HepG2 (cell line): ENCODE results near the gene CES3. TPM values are rescaled to one million over a fixed set of nuclear protein-coding genes. Genes with fewer than 3 reads are reported as not detected.

Experiments used
- CCAR2 ChIP-seq: fragments of 200-400 bp; formaldehyde crosslinking; optimal IDR thresholded peaks from 2 replicates; pipeline ENCODE3; 2018; ENCODE audit warnings: low read depth, mild to moderate bottlenecking, low read length, moderate library complexity
- HMGA1 ChIP-seq: sonication (generic); formaldehyde crosslinking; conservative IDR thresholded peaks from 2 replicates; pipeline ENCODE4 v1.4.0; 2020; ENCODE audit warnings: missing genetic modification reagents
- MTA1 ChIP-seq: sonication (generic); formaldehyde crosslinking; IDR thresholded peaks from 2 replicates; pipeline ENCODE4 v1.4.0; 2020; ENCODE audit warnings: missing genetic modification reagents, mild to moderate bottlenecking, borderline replicate concordance
- NR2F6 ChIP-seq, 2 experiments: IDR thresholded peaks; 2 replicates each; pipeline ENCODE4 v1.6.1; 2016; ENCODE audit warnings: antibody characterized with exemption in 1 of 2, mild to moderate bottlenecking in 1 of 2
- SMARCC2 ChIP-seq: fragments of 450-650 bp; IDR thresholded peaks from 2 replicates; pipeline ENCODE4 v1.6.1; 2017; ENCODE audit warnings: antibody characterized with exemption, mild to moderate bottlenecking
- YEATS4 ChIP-seq: sonication (generic); formaldehyde crosslinking; IDR thresholded peaks from 2 replicates; pipeline ENCODE4 v1.4.0; 2020; ENCODE audit warnings: missing genetic modification reagents, borderline replicate concordance
- ZIK1 ChIP-seq: sonication (generic); formaldehyde crosslinking; IDR thresholded peaks from 2 replicates; pipeline ENCODE4 v1.5.0; 2020; ENCODE audit warnings: mild to moderate bottlenecking, low read depth, missing genetic modification reagents, borderline replicate concordance
- ZNF33A ChIP-seq: sonication (generic); formaldehyde crosslinking; IDR thresholded peaks from 2 replicates; pipeline ENCODE4 v1.5.1; 2020; ENCODE audit warnings: missing genetic modification reagents, mild to moderate bottlenecking, moderate library complexity, borderline replicate concordance
- ZNF484 ChIP-seq: sonication (generic); formaldehyde crosslinking; IDR thresholded peaks from 2 replicates; pipeline ENCODE4 v1.5.1; 2020; ENCODE audit warnings: mild to moderate bottlenecking, low read depth, missing genetic modification reagents, borderline replicate concordance
- ZNF577 ChIP-seq: sonication (generic); formaldehyde crosslinking; IDR thresholded peaks from 2 replicates; pipeline ENCODE4 v1.4.0; 2020; ENCODE audit warnings: mild to moderate bottlenecking, low read depth, missing genetic modification reagents, borderline replicate concordance
- ZNF605 ChIP-seq: sonication (generic); formaldehyde crosslinking; IDR thresholded peaks from 2 replicates; pipeline ENCODE4 v1.8.0; 2022; ENCODE audit warnings: mild to moderate bottlenecking, missing genetic modification reagents
- ZNF678 ChIP-seq: sonication (generic); formaldehyde crosslinking; IDR thresholded peaks from 2 replicates; pipeline ENCODE4 v1.4.0; 2020; ENCODE audit warnings: mild to moderate bottlenecking, missing genetic modification reagents
- ZSCAN31 ChIP-seq: sonication (generic); formaldehyde crosslinking; IDR thresholded peaks from 2 replicates; pipeline ENCODE4 v1.5.0; 2020; ENCODE audit warnings: low read depth, mild to moderate bottlenecking, missing genetic modification reagents
- ZZZ3 ChIP-seq: sonication (generic); formaldehyde crosslinking; IDR thresholded peaks from 2 replicates; pipeline ENCODE4 v1.4.0; 2020; ENCODE audit warnings: missing genetic modification reagents, mild to moderate bottlenecking, borderline replicate concordance
- polyA plus RNA-seq, 8 experiments: library from polyadenylated mRNA; depleted of rRNA in 3 of 8; stranded (reverse) in 7 of 8; unstranded in 1 of 8; fragments of >200 nt; fragmentation: Illumina TruSeq in 4 of 8; extraction: Trizol in 4 of 8; gene quantifications; 2 replicates each; pipeline versions ENCODE4 v1.2.1 to v1.2.3, GENCODE V29; 2011 to 2016; ENCODE audit warnings: low read depth in 4 of 8, missing spikeins in 1 of 8, mixed read lengths in 1 of 8; ENCODE audit not compliant: insufficient read depth in 1 of 8
- total RNA-seq, 5 experiments: library from RNA; depleted of rRNA; stranded (reverse); fragments of >200 nt; fragmentation: Illumina TruSeq; extraction: Trizol; gene quantifications; 2 replicates each; pipeline ENCODE4 v1.2.3, GENCODE V29; 2016; ENCODE audit warnings: low read depth in 1 of 5
- TF ChIP-seq, protein P1 (sequence below), 2 experiments: fragments of 450-650 bp in 1 of 2; sonication (generic) in 1 of 2; formaldehyde crosslinking; IDR thresholded peaks; 2 replicates each; pipeline versions ENCODE4 v1.5.0 to v1.8.0; 2020 to 2022; ENCODE audit warnings: mild to moderate bottlenecking in 1 of 2, missing genetic modification reagents in 1 of 2
- TF ChIP-seq, protein P2 (sequence below): sonication (generic); formaldehyde crosslinking; IDR thresholded peaks from 2 replicates; pipeline ENCODE4 v1.5.0; 2020; ENCODE audit warnings: missing genetic modification reagents
- TF ChIP-seq, protein P3 (sequence below): sonication (generic); formaldehyde crosslinking; IDR thresholded peaks from 2 replicates; pipeline ENCODE4 v1.4.0; 2020; ENCODE audit warnings: missing genetic modification reagents
- TF ChIP-seq, protein P4 (sequence below): IDR thresholded peaks from 2 replicates; pipeline ENCODE4 v1.6.1; 2018; ENCODE audit warnings: missing genetic modification reagents
- TF ChIP-seq, protein P5 (sequence below): IDR thresholded peaks from 2 replicates; pipeline ENCODE4 v1.6.1; 2016
- TF ChIP-seq, protein P6 (sequence below): sonication (generic); formaldehyde crosslinking; IDR thresholded peaks from 2 replicates; pipeline ENCODE4 v1.5.0; 2020; ENCODE audit warnings: missing genetic modification reagents

The CES3 gene
- total and polyA plus RNA-seq, 2 of the 13 experiments (the other 11 are each of a cell fraction or from before 2014, with no cell fraction given): 6.6 to 17.4 TPM

DNA sequence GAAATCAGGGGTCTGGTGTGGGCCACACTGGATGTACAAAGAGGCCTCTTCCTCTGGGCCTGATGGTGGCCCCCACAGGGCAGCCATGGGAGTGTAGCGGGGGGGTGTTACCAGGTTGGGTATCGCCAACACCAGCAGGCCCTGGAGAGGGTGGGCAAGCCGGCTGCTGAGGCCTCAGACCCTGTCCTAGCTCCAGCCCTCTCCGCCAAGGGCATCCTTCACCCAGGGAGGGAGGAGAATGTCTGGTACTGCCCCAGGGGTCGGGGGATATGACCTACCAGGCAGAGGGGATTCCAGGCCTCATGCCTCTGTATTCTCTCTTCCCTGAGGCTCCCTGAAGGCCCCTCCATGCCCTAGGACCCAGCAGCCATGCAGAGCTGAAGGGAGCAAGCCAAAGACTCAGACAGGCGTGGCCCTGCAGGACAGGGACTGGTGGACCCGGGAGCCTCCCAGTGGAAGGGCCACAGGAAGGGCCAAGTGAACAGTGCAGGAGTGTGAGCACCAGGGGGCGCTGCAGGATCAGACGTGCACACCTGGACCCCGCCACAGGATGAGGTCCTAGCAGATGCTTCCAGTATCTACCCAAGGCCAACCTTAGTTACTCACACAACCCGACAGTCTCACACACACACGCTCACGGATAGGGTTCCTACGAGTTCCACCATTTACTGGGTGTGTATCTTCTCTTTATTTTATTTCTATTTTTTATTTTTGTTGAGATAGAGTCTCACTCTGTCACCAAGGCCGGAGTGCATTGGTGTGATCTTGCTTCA is 16.5 kb downstream of the CES3 start (continued):
- TF ChIP-seq, protein P1, sequence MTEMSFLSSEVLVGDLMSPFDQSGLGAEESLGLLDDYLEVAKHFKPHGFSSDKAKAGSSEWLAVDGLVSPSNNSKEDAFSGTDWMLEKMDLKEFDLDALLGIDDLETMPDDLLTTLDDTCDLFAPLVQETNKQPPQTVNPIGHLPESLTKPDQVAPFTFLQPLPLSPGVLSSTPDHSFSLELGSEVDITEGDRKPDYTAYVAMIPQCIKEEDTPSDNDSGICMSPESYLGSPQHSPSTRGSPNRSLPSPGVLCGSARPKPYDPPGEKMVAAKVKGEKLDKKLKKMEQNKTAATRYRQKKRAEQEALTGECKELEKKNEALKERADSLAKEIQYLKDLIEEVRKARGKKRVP (CRISPR knock-in tag; IDR thresholded peaks at IDR 0.05): no peak
- TF ChIP-seq YEATS4 (CRISPR knock-in tag) (no peak), ZSCAN31 (CRISPR knock-in tag) (peak; percentile 74), ZZZ3 (CRISPR knock-in tag) (peak; percentile 56; the same call in 1 of the 2 replicates), SMARCC2 (no peak), ZNF605 (CRISPR knock-in tag) (peak; percentile 87; the same call in 1 of the 2 replicates), ZIK1 (CRISPR knock-in tag) (no peak), ZNF577 (CRISPR knock-in tag) (no peak), ZNF678 (CRISPR knock-in tag) (no peak), ZNF33A (CRISPR knock-in tag) (no peak), HMGA1 (CRISPR knock-in tag) (no peak; the same call in 1 of the 2 replicates), MTA1 (CRISPR knock-in tag) (no peak), ZNF484 (CRISPR knock-in tag) (no peak), CCAR2 (no peak), NR2F6 (IDR thresholded peaks at IDR 0.05) (no peak), NR2F6 (CRISPR knock-in tag; IDR thresholded peaks at IDR 0.05) (peak; percentile 55; the same call in 1 of the 2 replicates)
- TF ChIP-seq, protein P2, sequence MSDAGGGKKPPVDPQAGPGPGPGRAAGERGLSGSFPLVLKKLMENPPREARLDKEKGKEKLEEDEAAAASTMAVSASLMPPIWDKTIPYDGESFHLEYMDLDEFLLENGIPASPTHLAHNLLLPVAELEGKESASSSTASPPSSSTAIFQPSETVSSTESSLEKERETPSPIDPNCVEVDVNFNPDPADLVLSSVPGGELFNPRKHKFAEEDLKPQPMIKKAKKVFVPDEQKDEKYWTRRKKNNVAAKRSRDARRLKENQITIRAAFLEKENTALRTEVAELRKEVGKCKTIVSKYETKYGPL (CRISPR knock-in tag): no peak
- TF ChIP-seq, protein P3, sequence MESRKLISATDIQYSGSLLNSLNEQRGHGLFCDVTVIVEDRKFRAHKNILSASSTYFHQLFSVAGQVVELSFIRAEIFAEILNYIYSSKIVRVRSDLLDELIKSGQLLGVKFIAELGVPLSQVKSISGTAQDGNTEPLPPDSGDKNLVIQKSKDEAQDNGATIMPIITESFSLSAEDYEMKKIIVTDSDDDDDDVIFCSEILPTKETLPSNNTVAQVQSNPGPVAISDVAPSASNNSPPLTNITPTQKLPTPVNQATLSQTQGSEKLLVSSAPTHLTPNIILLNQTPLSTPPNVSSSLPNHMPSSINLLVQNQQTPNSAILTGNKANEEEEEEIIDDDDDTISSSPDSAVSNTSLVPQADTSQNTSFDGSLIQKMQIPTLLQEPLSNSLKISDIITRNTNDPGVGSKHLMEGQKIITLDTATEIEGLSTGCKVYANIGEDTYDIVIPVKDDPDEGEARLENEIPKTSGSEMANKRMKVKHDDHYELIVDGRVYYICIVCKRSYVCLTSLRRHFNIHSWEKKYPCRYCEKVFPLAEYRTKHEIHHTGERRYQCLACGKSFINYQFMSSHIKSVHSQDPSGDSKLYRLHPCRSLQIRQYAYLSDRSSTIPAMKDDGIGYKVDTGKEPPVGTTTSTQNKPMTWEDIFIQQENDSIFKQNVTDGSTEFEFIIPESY: peak; percentile 75
- TF ChIP-seq, protein P4, sequence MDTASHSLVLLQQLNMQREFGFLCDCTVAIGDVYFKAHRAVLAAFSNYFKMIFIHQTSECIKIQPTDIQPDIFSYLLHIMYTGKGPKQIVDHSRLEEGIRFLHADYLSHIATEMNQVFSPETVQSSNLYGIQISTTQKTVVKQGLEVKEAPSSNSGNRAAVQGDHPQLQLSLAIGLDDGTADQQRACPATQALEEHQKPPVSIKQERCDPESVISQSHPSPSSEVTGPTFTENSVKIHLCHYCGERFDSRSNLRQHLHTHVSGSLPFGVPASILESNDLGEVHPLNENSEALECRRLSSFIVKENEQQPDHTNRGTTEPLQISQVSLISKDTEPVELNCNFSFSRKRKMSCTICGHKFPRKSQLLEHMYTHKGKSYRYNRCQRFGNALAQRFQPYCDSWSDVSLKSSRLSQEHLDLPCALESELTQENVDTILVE (CRISPR knock-in tag): peak; percentile 71; the same call in 1 of the 2 replicates
- TF ChIP-seq, protein P5, sequence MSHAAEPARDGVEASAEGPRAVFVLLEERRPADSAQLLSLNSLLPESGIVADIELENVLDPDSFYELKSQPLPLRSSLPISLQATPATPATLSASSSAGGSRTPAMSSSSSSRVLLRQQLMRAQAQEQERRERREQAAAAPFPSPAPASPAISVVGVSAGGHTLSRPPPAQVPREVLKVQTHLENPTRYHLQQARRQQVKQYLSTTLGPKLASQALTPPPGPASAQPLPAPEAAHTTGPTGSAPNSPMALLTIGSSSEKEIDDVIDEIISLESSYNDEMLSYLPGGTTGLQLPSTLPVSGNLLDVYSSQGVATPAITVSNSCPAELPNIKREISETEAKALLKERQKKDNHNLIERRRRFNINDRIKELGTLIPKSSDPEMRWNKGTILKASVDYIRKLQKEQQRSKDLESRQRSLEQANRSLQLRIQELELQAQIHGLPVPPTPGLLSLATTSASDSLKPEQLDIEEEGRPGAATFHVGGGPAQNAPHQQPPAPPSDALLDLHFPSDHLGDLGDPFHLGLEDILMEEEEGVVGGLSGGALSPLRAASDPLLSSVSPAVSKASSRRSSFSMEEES (CRISPR knock-in tag): peak; percentile 48; the same call in 1 of the 2 replicates
- TF ChIP-seq, protein P6, sequence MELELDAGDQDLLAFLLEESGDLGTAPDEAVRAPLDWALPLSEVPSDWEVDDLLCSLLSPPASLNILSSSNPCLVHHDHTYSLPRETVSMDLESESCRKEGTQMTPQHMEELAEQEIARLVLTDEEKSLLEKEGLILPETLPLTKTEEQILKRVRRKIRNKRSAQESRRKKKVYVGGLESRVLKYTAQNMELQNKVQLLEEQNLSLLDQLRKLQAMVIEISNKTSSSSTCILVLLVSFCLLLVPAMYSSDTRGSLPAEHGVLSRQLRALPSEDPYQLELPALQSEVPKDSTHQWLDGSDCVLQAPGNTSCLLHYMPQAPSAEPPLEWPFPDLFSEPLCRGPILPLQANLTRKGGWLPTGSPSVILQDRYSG (CRISPR knock-in tag): no peak
